Upper lobe of left lung (tissue), 6 donors: ENCODE results near the gene USP17L12. TPM values are rescaled to one million over a fixed set of nuclear protein-coding genes. Genes with fewer than 3 reads are reported as not detected.
"Not testable (repeated sequence)": the region's sequence is repeated elsewhere in the genome, so short reads cannot be mapped to it uniquely, and the experiment has no call there.

Source experiments
- ATAC-seq, 2 donors: fragments of 200-7000 bp; cut with Tn5 transposase; one replicate each; pipeline ENCODE4 v1.9.1; 2022; ENCODE audit warnings: mild to moderate bottlenecking in 2 of 2, moderate library complexity in 2 of 2; ENCODE audit not compliant: low FRiP score in 2 of 2
- DNase-seq, 2 donors: peaks; one replicate each; pipeline ENCODE4 v3.0.0-alpha.2; 2019 to 2020
- H3K27ac ChIP-seq, 4 donors: fragments of 200-600 bp; sonication (generic); one replicate each; pipeline ENCODE4 v1.5.1; 2016 to 2019
- H3K27me3 ChIP-seq, 4 donors: fragments of 200-600 bp; sonication (generic); one replicate each; pipeline ENCODE4 v1.5.1; 2017 to 2019
- H3K36me3 ChIP-seq, 4 donors: fragments of 200-600 bp; sonication (generic); one replicate each; pipeline ENCODE4 v1.5.1; 2016 to 2019
- H3K4me1 ChIP-seq, 4 donors: fragments of 200-600 bp; sonication (generic); one replicate each; pipeline ENCODE4 v1.5.1; 2018 to 2019
- H3K4me3 ChIP-seq, 4 donors: fragments of 200-600 bp; sonication (generic); one replicate each; pipeline ENCODE4 v1.5.1; 2017 to 2019; ENCODE audit warnings: mild to moderate bottlenecking in 2 of 4, moderate library complexity in 1 of 4
- H3K9me3 ChIP-seq, 4 donors: fragments of 200-600 bp; sonication (generic); one replicate each; pipeline ENCODE4 v1.5.1; 2018 to 2019
- WGBS, 2 donors: methylation state at CpG; one replicate each; pipeline ENCODE4 v1.1.5; 2017 to 2018; 5-methylcytosine and 5-hydroxymethylcytosine counted together
- total RNA-seq, 6 donors: library from RNA; depleted of rRNA in 4 of 6; stranded (reverse); fragments of >200 nt in 4 of 6; gene quantifications; one replicate each; pipeline versions ENCODE4 v1.1.0 to v1.2.1, GENCODE V29; 2016 to 2021
- donor health status: DM: no; HTN: no; CAD: no; lungs with moderate emphysema.
- donor health status: DM: no; HTN: yes; CAD: no; lungs with severe emphysema.

USP17L12 gene
- total RNA-seq, result not detected

GRCh38 chr4:9219852-9220251 is at the start of gene USP17L12:
TSS of gene USP17L12 (plus strand) at chr4:9220152. CDS start at chr4:9220152, 0 bp downstream.
- not testable (repeated sequence) for H3K9me3 ChIP-seq, H3K4me1 ChIP-seq, DNase-seq, H3K27ac ChIP-seq, H3K36me3 ChIP-seq, H3K4me3 ChIP-seq, H3K27me3 ChIP-seq, ATAC-seq
- no CpG with 5 or more reads among the region's 13 CpGs for WGBS, 2 donors

GRCh38 chr4:9210357-9210756 is 9.6 kb upstream of the USP17L12 start, which contains the start of gene USP17L10:
TSS of gene USP17L10 (plus strand) at chr4:9210657. CDS start at chr4:9210657, 0 bp downstream.
- WGBS, 2 donors, result no CpG with 5 or more reads among the region's 13 CpGs

DNA sequence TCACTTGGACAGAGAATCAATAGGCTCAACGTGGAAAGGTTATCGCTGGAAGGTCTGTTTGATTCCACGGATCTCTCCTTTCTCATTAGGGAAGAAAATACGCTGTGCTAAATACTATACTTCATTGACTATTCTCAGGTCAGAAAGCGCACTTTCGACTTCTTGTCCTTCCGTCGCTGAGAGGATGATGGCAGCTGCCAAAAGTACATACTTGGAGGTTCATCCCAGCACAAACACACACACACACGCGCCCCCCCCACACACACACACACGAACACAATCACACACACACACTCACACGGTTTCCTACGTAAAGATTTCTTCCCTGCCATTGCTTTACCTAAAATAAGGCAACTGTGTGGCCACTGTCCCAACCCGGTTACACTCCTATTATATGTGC is 5.3 kb upstream of the USP17L12 start:
- H3K27me3 ChIP-seq, H3K9me3 ChIP-seq, H3K4me1 ChIP-seq, H3K4me3 ChIP-seq, H3K36me3 ChIP-seq, H3K27ac ChIP-seq, ATAC-seq: not testable (repeated sequence)
- 75 to 78% methylated on average over 9 to 11 of the region's 14 CpGs for WGBS, 2 donors
- DNase-seq, result peak in 1 of 2 donors; percentile 19

More at GRCh38 chr4:9210357-9210756, 9.6 kb upstream of the USP17L12 start, which contains the start of gene USP17L10:
- not testable (repeated sequence) for DNase-seq, H3K9me3 ChIP-seq, H3K36me3 ChIP-seq, H3K4me3 ChIP-seq, H3K4me1 ChIP-seq, H3K27me3 ChIP-seq, ATAC-seq, H3K27ac ChIP-seq

DNA sequence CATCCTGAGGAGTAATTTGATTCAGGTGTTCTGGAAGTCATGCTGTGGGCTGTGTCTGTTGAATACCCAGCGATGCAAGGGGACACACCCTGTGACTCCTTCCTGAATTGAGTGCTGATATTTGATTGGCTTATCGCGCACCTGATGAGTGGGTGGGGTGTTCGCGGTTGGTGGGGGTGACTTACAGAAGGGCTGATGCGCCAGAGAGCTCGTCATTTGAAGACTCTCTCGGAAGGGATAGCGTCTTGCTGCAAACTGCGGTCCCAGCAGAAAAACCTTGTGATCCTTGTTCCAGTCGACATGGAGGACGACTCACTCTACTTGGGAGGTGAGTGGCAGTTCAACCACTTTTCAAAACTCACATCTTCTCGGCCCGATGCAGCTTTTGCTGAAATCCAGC is 4.8 kb upstream of the USP17L12 start, which contains the start of gene USP17L11:
Gene USP17L11, plus strand, starts transcription at position 301 of the 400 bp plus-strand sequence. Its CDS starts 0 bp downstream, at position 301.
- not testable (repeated sequence) for ATAC-seq, H3K4me3 ChIP-seq, H3K9me3 ChIP-seq, DNase-seq, H3K4me1 ChIP-seq, H3K27me3 ChIP-seq, H3K36me3 ChIP-seq, H3K27ac ChIP-seq
- no CpG with 5 or more reads among the region's 14 CpGs for WGBS, 2 donors

GRCh38 chr4:9224596-9224995 is 4.6 kb downstream of the USP17L12 start, which contains the start of gene USP17L13:
TSS of gene USP17L13 (plus strand) at chr4:9224896. CDS start at chr4:9224896, 0 bp downstream.
- not testable (repeated sequence) for H3K36me3 ChIP-seq, ATAC-seq, H3K27me3 ChIP-seq, H3K4me3 ChIP-seq, H3K4me1 ChIP-seq, DNase-seq, H3K9me3 ChIP-seq, H3K27ac ChIP-seq
- WGBS, 2 donors, result no CpG with 5 or more reads among the region's 14 CpGs

DNA sequence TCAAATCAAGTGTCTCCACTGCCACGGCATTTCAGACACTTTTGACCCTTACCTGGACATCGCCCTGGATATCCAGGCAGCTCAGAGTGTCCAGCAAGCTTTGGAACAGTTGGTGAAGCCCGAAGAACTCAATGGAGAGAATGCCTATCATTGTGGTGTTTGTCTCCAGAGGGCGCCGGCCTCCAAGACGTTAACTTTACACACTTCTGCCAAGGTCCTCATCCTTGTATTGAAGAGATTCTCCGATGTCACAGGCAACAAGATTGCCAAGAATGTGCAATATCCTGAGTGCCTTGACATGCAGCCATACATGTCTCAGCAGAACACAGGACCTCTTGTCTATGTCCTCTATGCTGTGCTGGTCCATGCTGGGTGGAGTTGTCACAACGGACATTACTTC is 10.3 kb downstream of the USP17L12 start:
- H3K36me3 ChIP-seq, H3K4me3 ChIP-seq, ATAC-seq, H3K4me1 ChIP-seq, H3K27me3 ChIP-seq, H3K27ac ChIP-seq, H3K9me3 ChIP-seq: not testable (repeated sequence)
- WGBS, 2 donors, result 92 to 93% methylated on average over 5 of the region's 8 CpGs
- peak in 1 of 2 donors; percentile 10 for DNase-seq

DNA sequence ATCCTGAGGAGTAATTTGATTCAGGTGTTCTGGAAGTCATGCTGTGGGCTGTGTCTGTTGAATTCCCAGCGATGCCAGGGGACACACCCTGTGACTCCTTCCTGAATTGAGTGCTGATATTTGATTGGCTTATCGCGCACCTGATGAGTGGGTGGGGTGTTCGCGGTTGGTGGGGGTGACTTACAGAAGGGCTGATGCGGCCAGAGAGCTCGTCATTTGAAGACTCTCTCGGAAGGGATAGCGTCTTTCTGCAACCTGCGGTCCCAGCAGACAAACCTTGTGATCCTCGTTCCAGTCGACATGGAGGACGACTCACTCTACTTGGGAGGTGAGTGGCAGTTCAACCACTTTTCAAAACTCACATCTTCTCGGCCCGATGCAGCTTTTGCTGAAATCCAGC is 14.1 kb downstream of the USP17L12 start, which contains the start of gene USP17L15:
Gene USP17L15, plus strand, starts transcription at position 301 of the 400 bp plus-strand sequence. Its CDS starts 0 bp downstream, at position 301.
- not testable (repeated sequence) for H3K9me3 ChIP-seq, H3K36me3 ChIP-seq, H3K4me1 ChIP-seq, ATAC-seq, H3K4me3 ChIP-seq, H3K27me3 ChIP-seq, H3K27ac ChIP-seq, DNase-seq
- WGBS, 2 donors, result no CpG with 5 or more reads among the region's 15 CpGs

GRCh38 chr4:9238461-9238860 is 18.5 kb downstream of the USP17L12 start:
- H3K36me3 ChIP-seq, ATAC-seq, H3K27me3 ChIP-seq, H3K27ac ChIP-seq, H3K9me3 ChIP-seq, H3K4me3 ChIP-seq, H3K4me1 ChIP-seq: not testable (repeated sequence)
- WGBS, 2 donors, result no CpG with 5 or more reads among the region's 12 CpGs
- peak in 1 of 2 donors; percentile 15 for DNase-seq

DNA sequence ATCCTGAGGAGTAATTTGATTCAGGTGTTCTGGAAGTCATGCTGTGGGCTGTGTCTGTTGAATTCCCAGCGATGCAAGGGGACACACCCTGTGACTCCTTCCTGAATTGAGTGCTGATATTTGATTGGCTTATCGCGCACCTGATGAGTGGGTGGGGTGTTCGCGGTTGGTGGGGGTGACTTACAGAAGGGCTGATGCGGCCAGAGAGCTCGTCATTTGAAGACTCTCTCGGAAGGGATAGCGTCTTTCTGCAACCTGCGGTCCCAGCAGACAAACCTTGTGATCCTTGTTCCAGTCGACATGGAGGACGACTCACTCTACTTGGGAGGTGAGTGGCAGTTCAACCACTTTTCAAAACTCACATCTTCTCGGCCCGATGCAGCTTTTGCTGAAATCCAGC is 23.6 kb downstream of the USP17L12 start, which contains the start of gene USP17L17:
Gene USP17L17, plus strand, starts transcription at position 301 of the 400 bp plus-strand sequence. Its CDS starts 0 bp downstream, at position 301.
- not testable (repeated sequence) for H3K4me3 ChIP-seq, H3K9me3 ChIP-seq, H3K27ac ChIP-seq, DNase-seq, H3K4me1 ChIP-seq, ATAC-seq, H3K27me3 ChIP-seq, H3K36me3 ChIP-seq
- 83 to 88% methylated on average over 7 of the region's 14 CpGs for WGBS, 2 donors

GRCh38 chr4:9247953-9248680 is 28.2 kb downstream of the USP17L12 start, which contains the start of gene USP17L18:
TSS of gene USP17L18 (plus strand) at chr4:9248630. CDS start at chr4:9248630, 0 bp downstream.
- not testable (repeated sequence) for H3K36me3 ChIP-seq, H3K27ac ChIP-seq, H3K27me3 ChIP-seq, H3K4me1 ChIP-seq, ATAC-seq, H3K4me3 ChIP-seq, H3K9me3 ChIP-seq
- 92 to 96% methylated on average over 12 to 14 of the region's 26 CpGs for WGBS, 2 donors
- peak in 1 of 2 donors; percentile 20 for DNase-seq

DNA sequence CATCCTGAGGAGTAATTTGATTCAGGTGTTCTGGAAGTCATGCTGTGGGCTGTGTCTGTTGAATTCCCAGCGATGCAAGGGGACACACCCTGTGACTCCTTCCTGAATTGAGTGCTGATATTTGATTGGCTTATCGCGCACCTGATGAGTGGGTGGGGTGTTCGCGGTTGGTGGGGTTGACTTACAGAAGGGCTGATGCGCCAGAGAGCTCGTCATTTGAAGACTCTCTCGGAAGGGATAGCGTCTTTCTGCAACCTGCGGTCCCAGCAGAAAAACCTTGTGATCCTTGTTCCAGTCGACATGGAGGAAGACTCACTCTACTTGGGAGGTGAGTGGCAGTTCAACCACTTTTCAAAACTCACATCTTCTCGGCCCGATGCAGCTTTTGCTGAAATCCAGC is 33.1 kb downstream of the USP17L12 start, which contains the start of gene USP17L19:
Gene USP17L19, plus strand, starts transcription at position 301 of the 400 bp plus-strand sequence. Its CDS starts 0 bp downstream, at position 301.
- H3K27me3 ChIP-seq, H3K27ac ChIP-seq, ATAC-seq, H3K4me1 ChIP-seq, DNase-seq, H3K9me3 ChIP-seq, H3K4me3 ChIP-seq, H3K36me3 ChIP-seq: not testable (repeated sequence)
- WGBS, 2 donors, result no CpG with 5 or more reads among the region's 13 CpGs

- H3K4me3 ChIP-seq, H3K27ac ChIP-seq, H3K9me3 ChIP-seq, H3K27me3 ChIP-seq, H3K36me3 ChIP-seq, ATAC-seq, H3K4me1 ChIP-seq, DNase-seq: not testable (repeated sequence)
- WGBS, 2 donors, result no CpG with 5 or more reads among the region's 15 CpGs
Observed at GRCh38 chr4:9257824-9258223, 37.9 kb downstream of the USP17L12 start, which contains the start of gene USP17L20. TSS of gene USP17L20 (plus strand) at chr4:9258124. CDS start at chr4:9258124, 0 bp downstream.

DNA sequence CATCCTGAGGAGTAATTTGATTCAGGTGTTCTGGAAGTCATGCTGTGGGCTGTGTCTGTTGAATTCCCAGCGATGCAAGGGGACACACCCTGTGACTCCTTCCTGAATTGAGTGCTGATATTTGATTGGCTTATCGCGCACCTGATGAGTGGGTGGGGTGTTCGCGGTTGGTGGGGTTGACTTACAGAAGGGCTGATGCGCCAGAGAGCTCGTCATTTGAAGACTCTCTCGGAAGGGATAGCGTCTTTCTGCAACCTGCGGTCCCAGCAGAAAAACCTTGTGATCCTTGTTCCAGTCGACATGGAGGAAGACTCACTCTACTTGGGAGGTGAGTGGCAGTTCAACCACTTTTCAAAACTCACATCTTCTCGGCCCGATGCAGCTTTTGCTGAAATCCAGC is 42.6 kb downstream of the USP17L12 start, which contains the start of gene USP17L21:
Gene USP17L21, plus strand, starts transcription at position 301 of the 400 bp plus-strand sequence. Its CDS starts 0 bp downstream, at position 301.
- H3K27ac ChIP-seq, result not testable (repeated sequence)

More for the DNA sequence above, 42.6 kb downstream of the USP17L12 start, which contains the start of gene USP17L21:
- H3K4me1 ChIP-seq, H3K9me3 ChIP-seq, H3K4me3 ChIP-seq, DNase-seq, H3K36me3 ChIP-seq, ATAC-seq, H3K27me3 ChIP-seq: not testable (repeated sequence)
- WGBS, 2 donors, result no CpG with 5 or more reads among the region's 13 CpGs
